GM21528 (cell line): Measurements from ENCODE around the gene ADH1A.
"Not testable (repeated sequence)": the region's sequence is repeated elsewhere in the genome, so short reads cannot be mapped to it uniquely, and the experiment has no call there.

Source experiments
- ATAC-seq: cut with Tn5 transposase; IDR thresholded peaks from one replicate; pipeline ENCODE4 v1.9.1; 2021; ENCODE audit warnings: mild to moderate bottlenecking, moderate library complexity; ENCODE audit not compliant: unreplicated experiment, low FRiP score

The ADH1A gene

GRCh38 chr4:99282731-99283130, 8.1 kb downstream of the ADH1A start:
- no peak for ATAC-seq

GRCh38 chr4:99281261-99281660, 9.5 kb downstream of the ADH1A start:
- no peak for ATAC-seq

- ATAC-seq: no peak
Observed at GRCh38 chr4:99276417-99276816, 14.4 kb downstream of the ADH1A start.

- ATAC-seq: no peak
Observed at GRCh38 chr4:99275885-99276284, 14.9 kb downstream of the ADH1A start.

- ATAC-seq: no peak
Observed at GRCh38 chr4:99275050-99275449, 15.7 kb downstream of the ADH1A start.

GRCh38 chr4:99273704-99274103, 17.1 kb downstream of the ADH1A start:
- no peak for ATAC-seq

GRCh38 chr4:99264927-99265326, 25.9 kb downstream of the ADH1A start:
- no peak for ATAC-seq

GRCh38 chr4:99252746-99253145, 38.0 kb downstream of the ADH1A start:
- no peak for ATAC-seq

- ATAC-seq: no peak
Observed at GRCh38 chr4:99248714-99249113, 42.1 kb downstream of the ADH1A start.

GRCh38 chr4:99235955-99236354, 54.8 kb downstream of the ADH1A start:
- ATAC-seq: no peak

- ATAC-seq: no peak
Observed at GRCh38 chr4:99234331-99235010, 56.3 kb downstream of the ADH1A start.

GRCh38 chr4:99233397-99233796, 57.4 kb downstream of the ADH1A start:
- not testable (repeated sequence) for ATAC-seq

- ATAC-seq: not testable (repeated sequence)
Observed at GRCh38 chr4:99228706-99229105, 62.1 kb downstream of the ADH1A start.

- ATAC-seq: not testable (repeated sequence)
Observed at GRCh38 chr4:99227646-99228045, 63.1 kb downstream of the ADH1A start.
